ENCODE measurements around the gene UNC119.

- no peak for TF ChIP-seq CTCF (conservative IDR thresholded peaks at IDR 0.05; ENCODE audit: low read length)
- no peak for TF ChIP-seq EZH2phosphoT487 (IDR thresholded peaks at IDR 0.05; ENCODE audit: borderline replicate concordance)
These were observed 629 bp upstream of the UNC119 start for GRCh38 chr17:28553000-28553505.
